Activated CD4-positive, CD25-positive, alpha-beta regulatory T cell treated with anti-CD3 and anti-CD28 coated beads, Interleukin-2, amount 50 U/mL, for 72 hours (primary cell): Measurements from ENCODE around the gene WDR53.
"Not testable (repeated sequence)": the region's sequence is repeated elsewhere in the genome, so short reads cannot be mapped to it uniquely, and the experiment has no call there.

ENCODE experiments used
- DNase-seq: peaks from one replicate; pipeline ENCODE4 v3.0.0; 2021

WDR53 gene

DNA sequence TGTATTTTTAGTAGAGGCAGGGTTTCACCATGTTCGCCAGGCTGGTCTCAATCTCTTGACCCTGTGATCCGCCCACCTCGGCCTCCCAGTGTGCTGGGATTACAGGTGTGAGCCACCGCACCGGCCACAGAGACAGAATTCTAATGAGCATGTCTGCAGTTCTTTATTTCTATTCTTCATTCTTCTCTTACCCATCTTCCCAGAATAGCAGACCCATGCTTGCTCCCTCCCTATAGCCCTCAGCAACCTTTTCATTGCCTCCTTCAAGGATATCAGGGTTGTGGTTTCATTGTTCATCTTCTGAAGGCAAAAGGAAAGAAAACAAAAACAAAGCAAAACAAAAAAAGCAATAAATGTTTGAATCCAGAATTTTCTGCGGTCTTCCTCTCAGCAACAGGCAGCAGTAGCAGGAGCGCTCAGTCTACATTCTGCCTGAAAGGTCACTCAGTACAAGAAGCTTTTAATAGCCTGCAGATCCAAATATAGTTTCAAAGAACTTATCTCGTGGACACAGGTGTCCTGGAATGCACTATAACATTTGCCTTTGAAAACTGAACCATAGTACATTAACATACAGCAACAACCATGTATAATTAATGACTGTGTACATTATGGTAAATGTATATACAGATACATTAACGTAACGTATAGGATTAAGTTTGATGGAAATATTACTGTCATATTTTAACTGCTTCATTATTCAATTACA lies 53.3 kb downstream of the WDR53 start, which contains the start of gene SMCO1:
Gene SMCO1, minus strand, starts transcription at position 434 of the 709 bp plus-strand sequence. Its CDS starts 137 bp downstream, at position 297.
- DNase-seq, result no peak

DNA sequence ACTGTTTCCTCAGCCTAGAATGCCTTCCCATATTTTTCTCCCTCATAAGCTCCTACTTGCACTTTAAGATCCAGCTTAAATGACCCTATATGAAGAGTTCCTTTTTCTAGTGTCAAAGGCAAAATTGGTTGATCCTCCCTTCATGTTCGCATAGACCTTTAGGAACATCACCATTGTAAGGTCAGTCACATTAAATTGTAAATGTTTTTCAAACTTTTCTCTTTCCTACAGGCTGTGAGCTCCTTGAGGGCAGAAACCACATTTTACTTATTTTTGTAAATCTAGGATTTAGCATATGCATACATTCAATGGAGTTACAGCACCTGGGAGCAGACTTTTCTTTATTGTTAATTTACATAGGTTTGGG lies 54.0 kb downstream of the WDR53 start:
- no peak for DNase-seq

DNA sequence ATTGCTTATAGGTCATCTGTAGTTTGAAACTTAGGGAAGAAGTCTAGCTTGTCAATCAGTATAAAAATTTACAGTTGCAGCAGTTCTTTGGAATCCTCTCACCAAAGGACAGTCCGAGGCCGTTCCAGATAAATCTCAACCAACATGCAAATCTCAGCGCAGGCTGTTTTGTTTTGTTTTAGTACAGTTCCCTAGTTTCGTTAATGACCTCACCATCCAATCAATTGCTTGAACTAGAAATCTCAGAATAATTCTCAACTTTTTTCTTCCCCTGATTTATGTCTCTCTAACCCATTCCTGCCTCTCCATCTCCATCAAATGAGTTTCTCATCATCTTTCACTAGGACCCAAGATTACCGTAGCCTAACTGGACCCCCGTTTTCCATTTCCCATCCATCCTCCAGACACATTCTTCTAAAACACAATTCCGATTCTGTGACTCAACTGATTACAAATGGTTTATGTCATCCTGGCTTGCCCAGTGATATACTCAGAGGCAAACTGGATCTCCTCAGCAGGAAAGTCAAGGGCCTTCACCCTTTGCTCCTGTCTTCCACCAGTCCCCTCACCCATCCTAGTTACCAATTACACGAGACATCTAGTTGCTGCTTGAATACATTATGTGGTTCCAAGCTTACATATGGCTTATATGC lies 54.5 kb downstream of the WDR53 start:
- no peak for DNase-seq

GRCh38 chr3:196511646-196512425 lies 56.5 kb downstream of the WDR53 start:
- DNase-seq, result not testable (repeated sequence)

DNA sequence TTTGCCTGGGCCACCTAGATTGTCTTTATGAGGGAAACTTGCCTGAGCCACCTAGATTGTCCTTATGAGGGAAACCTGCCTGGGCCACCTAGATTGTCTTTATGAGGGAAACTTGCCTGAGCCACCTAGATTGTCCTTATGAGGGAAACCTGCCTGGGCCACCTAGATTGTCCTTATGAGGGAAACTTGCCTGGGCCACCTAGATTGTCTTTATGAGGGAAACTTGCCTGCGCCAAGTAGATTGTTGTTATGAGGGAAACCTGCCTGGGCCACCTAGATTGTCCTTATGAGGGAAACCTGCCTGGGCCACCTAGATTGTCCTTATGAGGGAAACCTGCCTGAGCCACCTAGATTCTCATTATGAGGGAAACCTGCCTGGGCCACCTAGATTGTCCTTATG lies 57.2 kb downstream of the WDR53 start:
- DNase-seq, result not testable (repeated sequence)

GRCh38 chr3:196506687-196507086 lies 61.7 kb downstream of the WDR53 start:
- DNase-seq, result no peak

DNA sequence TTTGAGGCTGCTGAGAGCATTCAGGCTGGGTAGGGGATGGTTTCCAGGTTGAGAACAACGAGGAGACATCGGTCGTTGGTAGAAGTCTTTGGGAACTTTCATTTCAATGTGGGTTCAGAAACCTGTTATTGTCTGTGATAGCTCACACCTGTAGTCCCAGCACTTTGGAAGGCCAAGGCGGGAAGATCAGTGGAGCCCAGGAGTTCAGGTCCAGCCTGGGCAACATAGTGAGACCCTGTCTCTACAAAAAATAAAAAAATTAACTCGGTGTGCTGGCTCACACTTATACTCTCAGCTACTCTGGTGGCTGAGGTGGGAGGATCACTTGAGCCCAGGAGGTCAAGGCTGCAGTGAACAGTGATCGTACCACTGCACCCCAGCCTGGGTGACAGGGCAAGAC lies 63.8 kb downstream of the WDR53 start:
- DNase-seq, result no peak
